K562 (cell line): Measurements from ENCODE around the gene CD4. TPM values are rescaled to one million over a fixed set of nuclear protein-coding genes. Genes with fewer than 3 reads are reported as not detected.

Source experiments
- ARID3A ChIP-seq: IDR thresholded peaks from 2 replicates; pipeline ENCODE4 v1.6.1; 2012; ENCODE audit warnings: low read depth, low read length, improper control_type of control experiment, borderline replicate concordance
- BCLAF1 ChIP-seq, 2 experiments: fragments of 450-650 bp in 1 of 2; IDR thresholded peaks; 2 replicates each; pipeline ENCODE4 v1.6.1; 2011 to 2017; ENCODE audit warnings: low read depth in 2 of 2, antibody characterized with exemption in 1 of 2, borderline replicate concordance in 1 of 2, low read length in 1 of 2, mild to moderate bottlenecking in 1 of 2, mixed read lengths in 1 of 2; ENCODE audit not compliant: control insufficient read depth in 1 of 2
- BRD9 ChIP-seq: fragments of 450-650 bp; IDR thresholded peaks from 2 replicates; pipeline ENCODE4 v1.6.1; 2018; ENCODE audit warnings: low read depth; ENCODE audit not compliant: partially characterized antibody
- CC2D1A ChIP-seq: fragments of 450-650 bp; IDR thresholded peaks from 2 replicates; pipeline ENCODE4 v1.6.1; 2017; ENCODE audit warnings: mild to moderate bottlenecking
- DIDO1 ChIP-seq: fragments of 450-650 bp; IDR thresholded peaks from 2 replicates; pipeline ENCODE4 v1.6.1; 2016; ENCODE audit warnings: low read depth, missing biosample characterization, missing genetic modification characterization
- EZH2 ChIP-seq: IDR thresholded peaks from 2 replicates; pipeline ENCODE4 v1.6.1; 2012; ENCODE audit warnings: low read depth, mild to moderate bottlenecking, inconsistent platforms, low read length, borderline replicate concordance
- ID3 ChIP-seq, 2 experiments: fragments of 250-450 bp in 1 of 2; fragments of 450-650 bp in 1 of 2; sonication (Bioruptor Pico) in 1 of 2; IDR thresholded peaks; 2 replicates each; pipeline versions ENCODE4 v1.6.1 to v1.8.0; 2016 to 2021; ENCODE audit warnings: mild to moderate bottlenecking in 2 of 2, moderate library complexity in 2 of 2, missing compliant biosample characterization in 1 of 2, missing genetic modification characterization in 1 of 2
- NR2C1 ChIP-seq, 2 experiments: fragments of 450-650 bp; IDR thresholded peaks; 2 replicates each; pipeline ENCODE4 v1.6.1; 2017; ENCODE audit warnings: mild to moderate bottlenecking in 2 of 2, antibody characterized with exemption in 1 of 2, inconsistent platforms in 1 of 2, missing compliant biosample characterization in 1 of 2, missing genetic modification characterization in 1 of 2
- SMAD2 ChIP-seq: fragments of 150-350 bp; IDR thresholded peaks from 2 replicates; pipeline ENCODE4 v1.6.1; 2014; ENCODE audit warnings: low read depth, mild to moderate bottlenecking, low read length
- STAG1 ChIP-seq: sonication (generic); formaldehyde crosslinking; IDR thresholded peaks from 2 replicates; pipeline ENCODE4 v1.5.0; 2020; ENCODE audit warnings: missing genetic modification reagents, borderline replicate concordance
- SUPT5H ChIP-seq: fragments of 450-650 bp; IDR thresholded peaks from 2 replicates; pipeline ENCODE4 v1.6.1; 2016
- THAP12 ChIP-seq: fragments of 250-450 bp; sonication (Bioruptor Pico); IDR thresholded peaks from 2 replicates; pipeline ENCODE4 v1.9.0; 2021; ENCODE audit warnings: mild to moderate bottlenecking, inconsistent platforms
- ZBTB34 ChIP-seq: fragments of 250-450 bp; sonication (Bioruptor Pico); IDR thresholded peaks from 2 replicates; pipeline ENCODE4 v1.8.0; 2021; ENCODE audit warnings: mild to moderate bottlenecking, moderate library complexity
- ZNF449 ChIP-seq: fragments of 250-450 bp; sonication (Bioruptor Pico); IDR thresholded peaks from 2 replicates; pipeline ENCODE4 v1.8.0; 2022; ENCODE audit warnings: moderate library complexity, mild to moderate bottlenecking, inconsistent platforms
- polyA plus RNA-seq, 8 experiments: library from polyadenylated mRNA; depleted of rRNA in 4 of 8; stranded (reverse) in 5 of 8; unstranded in 3 of 8; fragments of >200 nt; fragmentation: Nextera tagmentation in 2 of 8; fragmentation: Illumina TruSeq in 1 of 8; extraction: Ambion mirVana in 2 of 8; extraction: Trizol in 1 of 8; gene quantifications; 2 replicates each; pipeline versions ENCODE4 v1.2.1 to v1.2.3, GENCODE V29; 2011 to 2014; ENCODE audit warnings: inconsistent platforms in 1 of 8, missing spikeins in 1 of 8
- total RNA-seq, 7 experiments: library from RNA; depleted of rRNA in 6 of 7; stranded (reverse); fragments of >200 nt in 6 of 7; fragmentation: Illumina TruSeq in 2 of 7; extraction: Trizol in 2 of 7; gene quantifications; 2 replicates each; pipeline versions ENCODE4 v1.2.1 to v1.2.3, GENCODE V29; 2011 to 2021; ENCODE audit warnings: low replicate concordance in 1 of 7

The CD4 gene
- total and polyA plus RNA-seq, 9 of the 15 experiments (the other 6 are each of a cell fraction or from before 2014, with no cell fraction given), result 0.06 to 0.27 (median 0.09) TPM; not detected in 5

GRCh38 chr12:6851921-6852650, 62.8 kb downstream of the CD4 start, which contains the start of gene USP5 (continued):
- TF ChIP-seq THAP12 (peak; percentile 61), ID3 (CRISPR knock-in tag; IDR thresholded peaks at IDR 0.05) (no peak), ID3 (tag; IDR thresholded peaks at IDR 0.05) (peak; percentile 96), BCLAF1 (IDR thresholded peaks at IDR 0.05; ENCODE audit: borderline replicate concordance in 1 of 2, control insufficient read depth in 1 of 2, low read depth in 2 of 2, low read length in 1 of 2) (peak in 1 of 2 experiments; percentile 96; a peak in 1 of 4 replicates), STAG1 (CRISPR knock-in tag) (no peak), ZNF449 (0 out of 2 replicates have a peak, but pooled peaks have one; percentile 48), SMAD2 (no peak; the same call in 1 of the 2 replicates), EZH2 (no peak), CC2D1A (no peak), SUPT5H (peak; percentile 80), ARID3A (no peak), BRD9 (no peak), DIDO1 (tag) (peak; percentile 82), ZBTB34 (no peak), NR2C1 (IDR thresholded peaks at IDR 0.05) (peak; percentile 96), NR2C1 (tag; IDR thresholded peaks at IDR 0.05) (peak; percentile 98)
